ENCODE measurements around the gene MAMLD1.

Gene MAMLD1

DNA sequence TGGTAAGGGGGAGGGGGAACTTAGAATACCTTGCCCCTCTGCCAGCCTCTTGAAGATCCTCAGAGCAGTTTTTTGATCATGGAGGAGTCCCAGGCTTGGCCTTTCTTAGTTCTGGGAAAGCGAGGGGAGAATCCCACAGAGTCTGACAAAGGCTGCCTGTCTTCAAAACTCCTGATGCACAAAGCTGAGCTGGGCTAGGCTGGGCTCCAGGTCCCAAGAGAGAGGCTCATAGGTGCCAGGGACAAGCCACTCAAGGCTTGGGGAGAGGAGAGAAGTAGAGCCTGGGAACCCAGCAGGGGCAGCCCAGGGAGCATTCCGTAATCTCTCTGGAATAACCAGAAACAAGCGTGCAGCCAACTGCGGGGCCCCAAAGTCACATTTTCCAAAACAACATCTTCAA lies 168.3 kb downstream of the MAMLD1 start:
- no peak for DNase-seq (ENCODE audit: low spot score)

DNA sequence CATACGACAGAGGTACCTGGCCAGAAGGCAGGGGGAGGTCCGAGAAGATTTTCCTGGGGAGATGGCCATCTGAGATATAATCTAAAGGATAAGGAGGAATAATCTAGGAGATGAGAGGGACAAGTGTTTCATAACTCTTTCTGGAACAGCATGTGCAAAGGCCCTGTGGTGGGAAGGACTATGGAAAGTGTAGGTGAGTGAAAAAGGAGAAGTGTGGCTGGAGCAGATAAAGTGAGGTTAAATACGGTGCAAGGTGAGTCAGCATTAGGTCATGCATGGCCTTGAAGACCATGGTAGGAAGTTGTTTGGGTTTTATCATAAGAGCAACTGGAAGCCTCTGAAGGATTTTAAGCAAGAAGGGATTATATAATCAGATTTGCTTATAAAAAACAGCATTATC lies 170.7 kb downstream of the MAMLD1 start:
- no peak for DNase-seq (ENCODE audit: low spot score)

- peak; percentile 20 for DNase-seq (ENCODE audit: low spot score)
These were observed 173.5 kb downstream of the MAMLD1 start for GRCh38 chrX:150536455-150537116.

DNA sequence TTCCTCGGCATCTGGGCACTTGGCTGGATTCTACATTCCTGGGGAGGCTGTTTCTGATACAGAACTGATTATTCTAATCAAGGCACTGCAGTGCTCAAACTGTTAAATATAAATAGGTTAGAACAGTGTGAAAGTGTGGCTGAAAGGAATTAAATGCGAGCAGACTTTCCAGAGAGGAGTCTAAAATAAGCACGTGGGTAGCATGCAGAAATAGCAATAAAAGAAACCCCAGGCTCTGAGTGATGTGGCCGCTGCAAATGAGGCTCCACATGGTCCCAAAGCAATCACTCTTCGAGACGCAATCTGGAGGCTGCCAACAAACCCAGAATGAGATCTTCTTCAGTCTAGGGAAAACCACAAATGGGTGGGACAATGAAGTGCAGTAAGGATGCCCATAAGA lies 174.7 kb downstream of the MAMLD1 start:
- no peak for DNase-seq (ENCODE audit: low spot score)

DNA sequence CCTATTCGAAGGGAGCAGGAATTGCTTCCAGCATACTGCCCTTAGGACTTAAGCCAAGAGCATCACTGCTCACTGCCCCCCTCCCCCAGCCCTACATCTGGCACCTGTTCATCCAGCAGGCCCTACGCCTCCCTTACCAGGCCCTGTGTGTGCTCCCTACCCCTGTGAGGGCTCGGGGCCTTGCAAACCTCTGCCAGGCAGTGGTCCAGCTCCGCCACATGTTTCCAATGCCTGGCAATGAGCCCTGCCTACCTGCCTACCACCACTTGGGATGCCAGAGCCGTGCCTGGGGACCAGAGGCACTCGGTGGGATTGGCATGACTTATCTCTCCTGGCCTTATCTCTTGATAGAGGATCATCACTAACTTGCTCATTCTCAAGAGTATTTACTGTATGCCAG lies 177.8 kb downstream of the MAMLD1 start:
- DNase-seq (ENCODE audit: low spot score) = no peak

DNA sequence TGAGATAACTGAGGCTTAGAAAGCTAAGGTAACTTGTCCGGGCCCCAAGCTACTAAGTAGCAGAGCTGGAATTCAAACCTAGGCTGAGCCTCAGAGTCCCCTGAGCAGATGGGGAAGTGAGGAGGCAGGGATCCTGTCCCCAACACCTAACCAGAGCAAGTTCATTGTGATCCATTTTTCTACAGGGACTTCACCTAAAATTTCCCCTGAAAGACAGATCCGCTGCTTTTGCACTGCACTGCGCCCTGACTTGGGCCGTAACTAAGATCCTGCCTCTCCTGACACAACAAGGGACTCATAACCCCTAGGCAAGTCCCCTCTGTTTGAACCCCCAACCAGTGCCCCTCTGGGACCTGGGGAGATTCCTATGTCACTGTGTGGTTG lies 179.7 kb downstream of the MAMLD1 start:
- DNase-seq (ENCODE audit: low spot score) = no peak

DNA sequence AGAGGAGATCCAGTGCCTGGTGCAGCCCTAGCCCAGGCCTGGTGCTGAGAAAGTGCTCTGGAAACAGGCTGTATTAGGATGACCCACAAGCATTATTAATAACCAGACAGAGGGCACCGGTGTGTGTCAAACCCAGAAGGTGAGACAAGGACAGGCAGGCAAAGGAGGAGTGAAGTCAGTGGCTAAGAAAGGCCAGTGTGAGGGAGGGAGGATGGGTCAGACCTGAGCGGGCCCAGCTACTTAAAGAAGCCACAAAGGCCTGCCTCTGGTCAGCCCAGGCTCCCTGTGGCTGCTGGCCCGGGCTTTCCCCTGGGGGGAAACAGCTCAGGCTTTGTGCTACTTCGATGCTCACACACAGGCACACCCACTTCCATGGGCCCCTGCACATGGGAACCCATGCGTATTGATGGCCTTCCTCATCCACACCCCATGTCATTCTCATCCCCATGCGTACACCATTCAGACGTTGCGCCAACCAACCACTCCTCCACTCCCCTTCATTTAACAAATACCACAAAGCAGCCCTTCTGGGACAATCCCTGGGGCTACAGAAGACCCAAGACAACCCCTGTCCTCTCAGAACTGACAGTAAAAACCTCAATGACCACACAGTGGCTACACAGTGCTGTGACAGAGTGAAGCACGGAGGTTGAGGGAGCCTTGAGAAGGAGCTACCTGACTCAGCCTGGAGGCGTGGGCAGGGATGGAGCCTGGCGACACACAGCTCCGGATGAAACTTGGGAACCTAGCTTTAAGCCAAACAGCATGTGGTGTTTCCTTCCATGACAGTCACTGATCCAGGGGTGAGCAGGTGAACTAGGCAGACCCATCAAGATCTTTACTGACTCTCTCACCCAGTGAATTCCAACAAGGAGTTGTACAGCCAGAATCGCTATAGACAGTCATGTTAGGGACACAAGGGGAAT lies 180.4 kb downstream of the MAMLD1 start:
- peak; percentile 10 for DNase-seq (ENCODE audit: low spot score)

DNA sequence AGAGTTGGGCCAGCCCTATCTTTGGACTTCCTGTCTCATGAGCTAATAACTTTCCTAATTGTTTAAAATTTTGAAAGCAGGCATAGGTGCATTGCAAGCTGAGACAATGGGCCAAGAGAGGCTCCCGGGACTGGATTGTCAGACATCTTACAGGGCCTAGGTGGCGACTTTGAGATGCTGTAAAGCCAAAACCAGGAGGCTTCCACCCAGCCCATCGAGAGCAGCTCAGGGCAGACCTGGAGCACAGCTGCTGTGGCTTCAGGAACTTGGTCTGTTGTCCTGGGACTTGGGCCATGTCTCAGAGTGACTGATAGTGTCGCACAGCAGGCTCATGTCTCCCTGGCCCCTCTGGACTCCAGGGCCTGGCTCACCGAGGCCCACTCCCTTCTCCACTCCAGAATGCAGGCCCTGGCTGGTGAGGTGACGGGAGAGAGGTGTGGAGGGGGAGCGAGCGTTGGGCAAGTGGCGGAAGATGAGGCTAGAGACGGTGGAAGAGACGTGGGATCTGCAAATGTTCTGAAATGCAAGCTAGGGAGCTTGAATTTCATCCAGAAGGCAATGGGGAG lies 181.2 kb downstream of the MAMLD1 start:
- peak; percentile 8 for DNase-seq (ENCODE audit: low spot score)

DNA sequence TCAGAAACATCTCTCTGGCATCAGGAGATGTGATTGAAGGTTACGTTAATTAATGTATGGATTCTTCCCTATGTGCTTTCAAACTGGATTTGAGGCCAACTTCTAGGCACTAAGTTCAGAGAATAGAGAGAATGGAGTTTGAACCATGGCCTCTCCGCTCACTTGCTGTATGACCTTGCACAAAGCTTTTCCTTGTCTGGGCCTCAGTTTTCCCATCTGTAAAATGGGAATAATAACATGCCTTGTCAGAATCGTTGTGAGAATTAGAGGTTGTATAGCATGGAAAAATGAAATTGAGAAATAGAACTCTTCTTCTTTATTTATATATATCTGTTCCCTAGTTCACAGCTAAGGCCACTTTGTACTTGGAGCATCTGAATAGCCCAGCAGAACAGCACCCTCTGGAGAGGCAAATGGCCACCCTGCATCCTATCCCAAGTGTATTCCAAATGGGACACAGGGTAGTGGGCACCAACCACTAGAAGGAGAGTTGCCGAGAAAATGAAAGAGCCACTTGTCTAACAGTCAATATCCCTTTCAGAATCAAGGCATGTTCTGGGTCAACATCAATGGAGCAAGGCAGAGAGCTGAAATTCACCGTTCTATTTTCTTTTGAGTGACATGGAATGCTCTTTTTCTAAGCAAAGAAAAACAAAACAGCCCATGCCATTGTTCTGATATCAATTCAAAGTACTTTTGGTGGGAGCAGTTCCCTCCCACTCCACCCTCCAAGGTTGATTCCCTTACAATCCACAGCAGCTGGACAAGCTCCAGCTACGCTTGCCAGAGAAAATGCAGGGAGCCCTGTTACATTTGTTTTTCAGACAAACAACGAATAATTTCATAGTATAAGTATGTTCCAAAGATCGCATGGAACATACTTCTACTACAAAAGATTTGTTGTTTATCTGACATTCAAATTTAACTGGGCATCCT lies 182.0 kb downstream of the MAMLD1 start:
- DNase-seq (ENCODE audit: low spot score) = no peak

DNA sequence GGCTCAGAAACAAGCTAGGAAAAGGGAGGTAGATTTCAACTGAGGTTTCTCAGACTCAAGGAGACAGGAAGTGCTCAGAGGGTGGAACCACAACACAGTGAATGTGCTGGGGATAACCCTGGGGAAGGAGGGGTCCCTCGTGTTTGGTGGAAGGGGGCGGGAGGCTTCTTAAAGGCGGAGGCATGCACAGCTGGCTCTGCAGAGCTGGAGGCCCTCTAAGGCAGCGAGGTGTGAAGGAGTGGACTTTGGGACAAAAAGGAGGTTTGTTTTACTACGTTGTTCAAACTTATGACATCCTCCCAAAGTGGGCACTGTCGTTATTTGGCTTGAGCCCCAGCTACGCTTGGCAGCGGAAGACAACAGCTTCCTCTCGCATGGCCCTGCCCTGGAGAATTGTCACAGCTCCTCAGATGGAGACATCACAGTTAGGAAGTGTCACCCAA lies 183.6 kb downstream of the MAMLD1 start:
- DNase-seq (ENCODE audit: low spot score) = no peak

- DNase-seq (ENCODE audit: low spot score) = peak; percentile 59
These were observed 184.4 kb downstream of the MAMLD1 start for GRCh38 chrX:150547375-150548115.

DNA sequence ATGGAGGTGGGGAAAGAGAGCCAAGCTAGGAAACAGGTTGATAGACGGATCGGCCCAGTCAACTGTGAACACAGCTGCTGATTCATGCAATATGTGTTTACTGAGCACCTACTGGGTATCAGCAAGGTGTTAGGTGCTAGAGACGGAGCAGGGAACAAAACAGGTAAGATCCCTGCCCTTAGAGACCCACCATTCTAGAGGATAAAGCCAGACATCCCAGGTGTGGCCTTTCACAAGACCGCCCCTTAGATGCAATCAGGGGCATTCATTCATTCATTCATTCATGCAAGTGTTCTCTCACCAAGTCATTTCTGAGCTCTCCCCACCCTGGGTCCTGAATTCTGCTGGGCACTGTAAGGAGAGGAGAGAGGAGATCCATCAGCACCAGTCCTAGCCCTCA lies 185.1 kb downstream of the MAMLD1 start:
- no peak for DNase-seq (ENCODE audit: low spot score)

DNA sequence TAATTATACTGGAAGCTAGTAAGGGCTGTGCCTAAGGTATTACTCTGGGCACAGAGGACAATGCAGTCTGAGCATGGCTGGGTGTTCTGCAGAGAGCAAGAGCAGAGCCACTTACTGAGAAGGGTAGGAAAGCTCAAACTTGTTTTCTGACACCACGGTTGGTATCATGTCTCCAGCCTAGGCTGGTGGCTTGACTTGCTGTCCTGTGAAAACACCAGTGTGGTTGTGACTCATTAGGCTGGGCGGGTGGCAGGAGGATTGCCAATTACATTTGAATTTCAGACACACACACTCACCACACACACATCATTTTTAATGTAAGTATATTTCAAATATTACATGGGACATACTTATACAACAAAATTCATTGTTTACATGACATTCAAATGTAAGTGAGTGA lies 185.6 kb downstream of the MAMLD1 start:
- DNase-seq (ENCODE audit: low spot score) = no peak

- no peak for DNase-seq (ENCODE audit: low spot score)
These were observed 188.8 kb downstream of the MAMLD1 start for GRCh38 chrX:150551963-150552362.

GRCh38 chrX:150558424-150558823 lies 195.3 kb downstream of the MAMLD1 start:
- no peak for DNase-seq (ENCODE audit: low spot score)
